OCI-LY7 (cell line): ENCODE data around the gene SYT7. TPM values are rescaled to one million over a fixed set of nuclear protein-coding genes. Genes with fewer than 3 reads are reported as not detected.

ENCODE experiments used
- BruUV-seq: library from RNA; stranded (reverse); fragments of 400-500 nt; replicated peaks from 2 replicates; lab custom pipeline; 2021; lab: Mats Ljungman, UMichigan
- CTCF ChIA-PET: fragments of 300-600 bp; sonication (Branson Sonifier 250); formaldehyde crosslinking; loops from one replicate; lab custom pipeline; 2022; ENCODE audit warnings: antibody characterized with exemption; ENCODE audit not compliant: unreplicated experiment; lab: Charles Lee
- POLR2A ChIA-PET: fragments of 300-600 bp; sonication (Branson Sonifier 250); formaldehyde crosslinking; loops from one replicate; lab custom pipeline; 2022; ENCODE audit warnings: antibody characterized with exemption; lab: Charles Lee
- DNase-seq: peaks from one replicate; pipeline ENCODE4 v3.0.0-alpha.2; 2015; ENCODE audit warnings: low spot score
- H2AFZ ChIP-seq: fragments of 200-600 bp; sonication (generic), shearing (Covaris generic); 2 replicates; pipeline ENCODE4 v1.6.1; 2014; ENCODE audit warnings: mild to moderate bottlenecking, antibody characterized with exemption, low read length, moderate library complexity
- H3K27ac ChIP-seq: fragments of 200-600 bp; sonication (generic); 2 replicates; pipeline ENCODE4 v1.5.1; 2014; ENCODE audit warnings: mixed run types, low read depth, mild to moderate bottlenecking, moderate library complexity, low read length, inconsistent platforms; ENCODE audit not compliant: poor library complexity, severe bottlenecking
- H3K36me3 ChIP-seq: fragments of 200-600 bp; sonication (generic); 2 replicates; pipeline ENCODE4 v1.6.1; 2014; ENCODE audit warnings: mild to moderate bottlenecking, antibody characterized with exemption, low read length, moderate library complexity, mixed read lengths; ENCODE audit not compliant: insufficient read depth
- H3K4me1 ChIP-seq: fragments of 200-600 bp; sonication (generic); 2 replicates; pipeline ENCODE4 v1.5.1; 2014; ENCODE audit warnings: mild to moderate bottlenecking, low read length; ENCODE audit not compliant: insufficient read depth, poor library complexity, severe bottlenecking
- H3K4me2 ChIP-seq: fragments of 200-600 bp; sonication (generic); 2 replicates; pipeline ENCODE4 v1.6.1; 2014; ENCODE audit warnings: mild to moderate bottlenecking, low read length
- H3K4me3 ChIP-seq: fragments of 200-600 bp; sonication (generic); 2 replicates; pipeline ENCODE4 v1.5.1; 2014; ENCODE audit warnings: mild to moderate bottlenecking, low read depth, low read length; ENCODE audit not compliant: poor library complexity, severe bottlenecking
- H3K79me2 ChIP-seq: fragments of 200-600 bp; sonication (generic); 2 replicates; pipeline ENCODE4 v1.6.1; 2016; ENCODE audit warnings: low read depth, mild to moderate bottlenecking, low read length, moderate library complexity, mixed read lengths; ENCODE audit not compliant: insufficient read depth
- H3K9me2 ChIP-seq: fragments of 200-600 bp; sonication (generic); 2 replicates; pipeline ENCODE4 v1.6.1; 2016; ENCODE audit warnings: mild to moderate bottlenecking, low read length, mixed read lengths; ENCODE audit not compliant: insufficient read depth
- H3K9me3 ChIP-seq: fragments of 200-600 bp; sonication (generic); 2 replicates; pipeline ENCODE4 v1.6.1; 2014; ENCODE audit warnings: mild to moderate bottlenecking, mixed run types, low read length, mixed read lengths
- H4K20me1 ChIP-seq: fragments of 200-600 bp; sonication (generic); 2 replicates; pipeline ENCODE4 v1.6.1; 2014; ENCODE audit warnings: mild to moderate bottlenecking, antibody characterized with exemption, low read length, moderate library complexity, mixed read lengths; ENCODE audit not compliant: insufficient read depth
- EZH2phosphoT487 ChIP-seq: fragments of 200-600 bp; sonication (generic); IDR thresholded peaks from 2 replicates; pipeline ENCODE4 v1.6.1; 2018; ENCODE audit warnings: low read depth, borderline replicate concordance, mild to moderate bottlenecking, mixed run types, antibody characterized with exemption, low read length, moderate library complexity, mixed read lengths
- intact Hi-C: fragments of 100-400 bp; cut with micrococcal nuclease; formaldehyde crosslinking; loops from one replicate; pipeline ENCODE4 v1.10.0; 2022; ENCODE audit not compliant: unreplicated experiment
- total RNA-seq, 2 experiments: library from RNA; depleted of rRNA in 1 of 2; stranded (reverse); fragments of >200 nt in 1 of 2; shearing (Covaris generic) in 1 of 2; gene quantifications; 2 replicates each; pipeline ENCODE4 v1.2.3, GENCODE V29; 2014 to 2022
- TF ChIP-seq, protein P1 (sequence below): fragments of 200-600 bp; sonication (generic); conservative IDR thresholded peaks from 2 replicates; pipeline ENCODE4 v1.5.1; 2014; ENCODE audit warnings: mild to moderate bottlenecking, antibody characterized with exemption, low read length, moderate library complexity, mixed read lengths

Gene SYT7
- total RNA-seq, 2 experiments from 2014 or later = not detected

DNA sequence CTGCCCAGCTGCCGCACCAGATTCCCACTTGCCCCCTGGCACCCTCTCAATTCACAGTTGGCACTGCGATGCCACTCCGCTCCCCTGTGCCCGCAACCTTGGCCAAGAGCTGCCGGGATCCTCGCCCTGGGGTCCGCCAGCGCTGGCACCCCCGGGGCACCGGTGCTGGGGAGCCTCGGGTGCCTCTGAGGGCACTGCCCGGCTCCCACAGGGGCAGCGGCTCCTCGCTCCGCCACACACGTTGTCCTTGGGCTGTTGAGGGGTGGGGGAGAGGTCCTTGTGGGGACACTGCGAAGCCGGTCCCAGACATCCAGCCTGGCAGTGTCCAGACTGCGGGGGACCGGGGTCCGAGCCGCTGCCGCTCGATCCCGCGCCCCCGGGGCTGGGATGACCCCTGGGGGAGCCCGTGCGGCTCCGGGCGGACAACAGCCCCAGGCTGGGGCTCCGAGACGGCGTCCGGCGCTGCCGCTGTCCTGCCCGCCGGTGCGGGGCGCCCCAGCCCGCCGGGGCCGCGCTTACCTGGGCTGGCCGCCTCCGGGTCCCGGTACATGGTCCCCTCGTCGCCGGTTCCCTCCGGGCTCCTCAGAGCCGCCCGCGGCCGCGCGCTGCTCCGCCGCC, 496 bp downstream of the SYT7 start:
- H3K9me2 ChIP-seq = no peaks in the 10 kb centered on the region
- no peak for DNase-seq

DNA sequence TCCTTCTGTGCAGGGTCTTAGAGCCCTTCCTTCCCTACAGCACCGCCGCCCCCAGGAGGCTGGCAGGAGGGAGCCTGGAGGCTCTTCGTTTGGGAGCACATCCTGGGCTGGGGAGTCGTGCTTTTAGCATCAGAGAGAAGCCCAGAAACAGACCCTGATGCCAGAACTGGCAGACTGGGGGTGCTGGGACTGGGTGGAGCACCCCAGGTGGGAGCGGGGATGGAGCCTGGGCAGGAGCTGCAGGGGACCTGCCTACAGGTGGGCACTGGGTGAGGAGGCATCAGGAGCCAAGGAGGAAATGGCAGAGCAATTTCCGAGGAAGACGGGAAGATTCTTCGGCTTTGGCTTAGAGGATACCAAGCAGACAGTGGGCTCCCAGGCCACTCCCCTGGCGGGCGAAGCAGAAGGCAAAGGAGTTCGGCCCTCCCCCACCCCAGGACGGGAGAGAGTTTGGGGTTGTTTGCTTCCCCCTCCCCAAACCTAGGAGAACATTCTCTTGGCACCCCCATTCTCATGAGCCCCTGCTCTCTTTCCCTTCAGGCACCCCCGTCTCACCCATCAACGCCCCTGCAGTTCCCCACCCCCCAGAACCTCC, 1.1 kb downstream of the SYT7 start:
- CTCF ChIA-PET = no interaction called here
- no peak overlapping the region for H3K27ac ChIP-seq
- H2AFZ ChIP-seq = no peak overlapping the region
- no peaks in the 10 kb centered on the region for H3K4me1 ChIP-seq
- intact Hi-C loops = no loop called here
- no peaks in the 10 kb centered on the region for H3K79me2 ChIP-seq
- POLR2A ChIA-PET = no interaction called here
- H3K4me2 ChIP-seq = no peak overlapping the region
- TF ChIP-seq, protein P1, sequence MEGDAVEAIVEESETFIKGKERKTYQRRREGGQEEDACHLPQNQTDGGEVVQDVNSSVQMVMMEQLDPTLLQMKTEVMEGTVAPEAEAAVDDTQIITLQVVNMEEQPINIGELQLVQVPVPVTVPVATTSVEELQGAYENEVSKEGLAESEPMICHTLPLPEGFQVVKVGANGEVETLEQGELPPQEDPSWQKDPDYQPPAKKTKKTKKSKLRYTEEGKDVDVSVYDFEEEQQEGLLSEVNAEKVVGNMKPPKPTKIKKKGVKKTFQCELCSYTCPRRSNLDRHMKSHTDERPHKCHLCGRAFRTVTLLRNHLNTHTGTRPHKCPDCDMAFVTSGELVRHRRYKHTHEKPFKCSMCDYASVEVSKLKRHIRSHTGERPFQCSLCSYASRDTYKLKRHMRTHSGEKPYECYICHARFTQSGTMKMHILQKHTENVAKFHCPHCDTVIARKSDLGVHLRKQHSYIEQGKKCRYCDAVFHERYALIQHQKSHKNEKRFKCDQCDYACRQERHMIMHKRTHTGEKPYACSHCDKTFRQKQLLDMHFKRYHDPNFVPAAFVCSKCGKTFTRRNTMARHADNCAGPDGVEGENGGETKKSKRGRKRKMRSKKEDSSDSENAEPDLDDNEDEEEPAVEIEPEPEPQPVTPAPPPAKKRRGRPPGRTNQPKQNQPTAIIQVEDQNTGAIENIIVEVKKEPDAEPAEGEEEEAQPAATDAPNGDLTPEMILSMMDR = no peak
- TF ChIP-seq EZH2phosphoT487 = no peak
- H3K9me2 ChIP-seq = no peaks in the 10 kb centered on the region
- H3K9me3 ChIP-seq = no peaks in the 10 kb centered on the region
- no TSS peak for BruUV-seq
- no peak overlapping the region for H3K4me3 ChIP-seq
- H3K36me3 ChIP-seq = no peaks in the 10 kb centered on the region
- no peak for DNase-seq
- no peaks in the 10 kb centered on the region for H4K20me1 ChIP-seq

More for the DNA sequence above, 496 bp downstream of the SYT7 start:
- Histone ChIP-seq H3K4me2 (no peak overlapping the region), H3K36me3 (no peaks in the 10 kb centered on the region), H3K79me2 (no peaks in the 10 kb centered on the region), H4K20me1 (no peaks in the 10 kb centered on the region), H3K4me1 (no peaks in the 10 kb centered on the region), H2AFZ (no peak overlapping the region), H3K9me3 (no peaks in the 10 kb centered on the region), H3K4me3 (no peak overlapping the region), H3K27ac (no peak overlapping the region)
- no TSS peak for BruUV-seq
- TF ChIP-seq, protein P1 = no peak
- TF ChIP-seq EZH2phosphoT487 = no peak
- POLR2A ChIA-PET = no interaction called here
- CTCF ChIA-PET = no interaction called here
- intact Hi-C loops = no loop called here
